Spinal cord (tissue), 10 donors: Measurements from ENCODE around the gene PROK1. TPM values are rescaled to one million over a fixed set of nuclear protein-coding genes. Genes with fewer than 3 reads are reported as not detected.

ENCODE experiments used
- DNase-seq, 6 donors: peaks; one replicate each; pipeline versions ENCODE4 v3.0.0 to v3.0.0-alpha.2; 2013 to 2015; ENCODE audit warnings: low spot score in 6 of 6, low read depth in 4 of 6
- H3K27ac ChIP-seq: one replicate; pipeline ENCODE4 v1.5.1; 2013; ENCODE audit warnings: low read depth, low read length, control low read depth
- H3K27me3 ChIP-seq: one replicate; pipeline ENCODE4 v1.6.1; 2013; ENCODE audit warnings: low read length; ENCODE audit not compliant: control insufficient read depth, insufficient read depth
- H3K36me3 ChIP-seq: one replicate; pipeline ENCODE4 v1.6.1; 2013; ENCODE audit warnings: low read length; ENCODE audit not compliant: control insufficient read depth, insufficient read depth
- H3K4me1 ChIP-seq: one replicate; pipeline ENCODE4 v1.6.1; 2013; ENCODE audit warnings: low read length; ENCODE audit not compliant: control insufficient read depth, insufficient read depth
- H3K4me3 ChIP-seq: one replicate; pipeline ENCODE4 v1.5.1; 2013; ENCODE audit warnings: low read depth, low read length, control low read depth
- H3K9me3 ChIP-seq: one replicate; pipeline ENCODE4 v1.6.1; 2013; ENCODE audit warnings: low read length; ENCODE audit not compliant: control insufficient read depth, insufficient read depth
- WGBS: methylation state at CpG from one replicate; pipeline ENCODE4 v1.1.5; 2013; ENCODE audit warnings: missing lambda C conversion rate; ENCODE audit not compliant: insufficient coverage; 5-methylcytosine and 5-hydroxymethylcytosine counted together
- polyA plus RNA-seq, 2 donors: library from polyadenylated mRNA; unstranded; fragments of 120-200 nt; gene quantifications; one replicate each; pipeline ENCODE4 v1.2.1, GENCODE V29; 2013; ENCODE audit not compliant: insufficient read length in 2 of 2
- total RNA-seq, 2 donors: library from RNA; depleted of rRNA in 1 of 2; stranded (reverse); fragments of 120-200 nt in 1 of 2; fragments of >200 nt in 1 of 2; gene quantifications; one replicate each; pipeline versions ENCODE4 v1.2.3 to v1.2.4, GENCODE V29; 2013 to 2014
- donor health status: healthy.

Gene PROK1
- total and polyA plus RNA-seq, 4 donors: 0.17 to 1.0 (median 0.44) TPM

GRCh38 chr1:110482662-110483307, 31.8 kb downstream of the PROK1 start:
- Histone ChIP-seq H3K4me3 (no peak overlapping the region), H3K4me1 (peaks cover 12% of the 10 kb centered on the region), H3K36me3 (no peaks in the 10 kb centered on the region), H3K27me3 (no peaks in the 10 kb centered on the region), H3K9me3 (no peaks in the 10 kb centered on the region), H3K27ac (no peak overlapping the region)
- DNase-seq: no peak
- WGBS: 43% methylated on average over 18 of the region's 18 CpGs

- peaks cover 12% of the 10 kb centered on the region for H3K4me1 ChIP-seq
- no peak overlapping the region for H3K4me3 ChIP-seq
- no peaks in the 10 kb centered on the region for H3K36me3 ChIP-seq
- DNase-seq: no peak
- no peak overlapping the region for H3K27ac ChIP-seq
- WGBS: 78% methylated on average over 9 of the region's 9 CpGs
- no peaks in the 10 kb centered on the region for H3K27me3 ChIP-seq
- H3K9me3 ChIP-seq: no peaks in the 10 kb centered on the region
Observed at GRCh38 chr1:110483308-110483685, 32.3 kb downstream of the PROK1 start.

- H3K27me3 ChIP-seq: no peaks in the 10 kb centered on the region
- no peak overlapping the region for H3K27ac ChIP-seq
- peaks cover 12% of the 10 kb centered on the region for H3K4me1 ChIP-seq
- H3K9me3 ChIP-seq: no peaks in the 10 kb centered on the region
- 89% methylated on average over 11 of the region's 12 CpGs for WGBS
- H3K36me3 ChIP-seq: no peaks in the 10 kb centered on the region
- H3K4me3 ChIP-seq: no peak overlapping the region
- DNase-seq: no peak
Observed at GRCh38 chr1:110484801-110485200, 33.9 kb downstream of the PROK1 start.

- peak in 1 of 6 donors; percentile 43 for DNase-seq
- 14% methylated on average over 2 of the region's 2 CpGs for WGBS
- no peak overlapping the region for H3K4me3 ChIP-seq
- H3K4me1 ChIP-seq: peaks cover 12% of the 10 kb centered on the region
- H3K27ac ChIP-seq: no peak overlapping the region
- H3K27me3 ChIP-seq: no peaks in the 10 kb centered on the region
- H3K36me3 ChIP-seq: no peaks in the 10 kb centered on the region
- no peaks in the 10 kb centered on the region for H3K9me3 ChIP-seq
Observed at GRCh38 chr1:110485725-110486124, 34.8 kb downstream of the PROK1 start.

- no peak overlapping the region for H3K27ac ChIP-seq
- no peaks in the 10 kb centered on the region for H3K9me3 ChIP-seq
- WGBS: 79% methylated on average over 5 of the region's 8 CpGs
- no peaks in the 10 kb centered on the region for H3K36me3 ChIP-seq
- no peaks in the 10 kb centered on the region for H3K27me3 ChIP-seq
- DNase-seq: no peak
- H3K4me1 ChIP-seq: peaks cover 9% of the 10 kb centered on the region
- H3K4me3 ChIP-seq: no peak overlapping the region
Observed at GRCh38 chr1:110487726-110488125, 36.8 kb downstream of the PROK1 start.

- no peaks in the 10 kb centered on the region for H3K9me3 ChIP-seq
- DNase-seq: no peak
- H3K4me3 ChIP-seq: no peak overlapping the region
- peaks cover 4% of the 10 kb centered on the region for H3K4me1 ChIP-seq
- no peaks in the 10 kb centered on the region for H3K27me3 ChIP-seq
- H3K36me3 ChIP-seq: no peaks in the 10 kb centered on the region
- WGBS: 70% methylated on average over 12 of the region's 12 CpGs
- no peak overlapping the region for H3K27ac ChIP-seq
Observed at GRCh38 chr1:110488161-110488560, 37.2 kb downstream of the PROK1 start.

- WGBS: no CpG with 5 or more reads among the region's 3 CpGs
- H3K27ac ChIP-seq: no peak overlapping the region
- DNase-seq: no peak
- peaks cover 3% of the 10 kb centered on the region for H3K4me1 ChIP-seq
- no peaks in the 10 kb centered on the region for H3K9me3 ChIP-seq
- H3K27me3 ChIP-seq: no peaks in the 10 kb centered on the region
- H3K36me3 ChIP-seq: no peaks in the 10 kb centered on the region
- no peak overlapping the region for H3K4me3 ChIP-seq
Observed at GRCh38 chr1:110488867-110489266, 37.9 kb downstream of the PROK1 start.

- H3K4me3 ChIP-seq: no peak overlapping the region
- H3K27ac ChIP-seq: no peak overlapping the region
- WGBS: 93% methylated on average over 15 of the region's 15 CpGs
- no peaks in the 10 kb centered on the region for H3K36me3 ChIP-seq
- DNase-seq: no peak
- H3K4me1 ChIP-seq: peaks cover 8% of the 10 kb centered on the region
- H3K27me3 ChIP-seq: no peaks in the 10 kb centered on the region
- H3K9me3 ChIP-seq: no peaks in the 10 kb centered on the region
Observed at GRCh38 chr1:110489406-110489805, 38.5 kb downstream of the PROK1 start.

- no peak for DNase-seq
- peaks cover 15% of the 10 kb centered on the region for H3K4me1 ChIP-seq
- WGBS: 89% methylated on average over 8 of the region's 14 CpGs
- H3K27me3 ChIP-seq: no peaks in the 10 kb centered on the region
- no peak overlapping the region for H3K27ac ChIP-seq
- H3K9me3 ChIP-seq: no peaks in the 10 kb centered on the region
- H3K36me3 ChIP-seq: no peaks in the 10 kb centered on the region
- H3K4me3 ChIP-seq: no peak overlapping the region
Observed at GRCh38 chr1:110489973-110490542, 39.1 kb downstream of the PROK1 start.

GRCh38 chr1:110490791-110491451, 40.0 kb downstream of the PROK1 start:
- peaks cover 17% of the 10 kb centered on the region for H3K4me1 ChIP-seq
- H3K4me3 ChIP-seq: no peak overlapping the region
- WGBS: 78% methylated on average over 8 of the region's 11 CpGs
- no peaks in the 10 kb centered on the region for H3K9me3 ChIP-seq
- no peak overlapping the region for H3K27ac ChIP-seq
- no peak for DNase-seq
- H3K36me3 ChIP-seq: no peaks in the 10 kb centered on the region
- no peaks in the 10 kb centered on the region for H3K27me3 ChIP-seq
